GM18499 (cell line): ENCODE measurements around the gene ANAPC13.

ENCODE experiments used
- ATAC-seq: cut with Tn5 transposase; IDR thresholded peaks from one replicate; pipeline ENCODE4 v1.9.1; 2021; ENCODE audit warnings: moderate number of reproducible peaks; ENCODE audit not compliant: insufficient read depth, unreplicated experiment

ANAPC13 gene

GRCh38 chr3:134485718-134486576 is at the start of gene ANAPC13, which contains the start of gene CEP63:
Gene ANAPC13 (minus strand): TSS chr3:134485985. CDS start chr3:134482904, 3,081 bp downstream.
Gene CEP63 (plus strand): TSS chr3:134486057. CDS start chr3:134495321, 9,264 bp downstream.
- ATAC-seq, result peak; percentile 65

GRCh38 chr3:134535186-134535970 is 49.6 kb upstream of the ANAPC13 start:
- ATAC-seq, result no peak

GRCh38 chr3:134533493-134533892 is 47.7 kb upstream of the ANAPC13 start:
- ATAC-seq, result no peak

- ATAC-seq, result no peak
Observed at GRCh38 chr3:134527538-134528186, 41.9 kb upstream of the ANAPC13 start.

- ATAC-seq, result no peak
Observed at GRCh38 chr3:134527037-134527436, 41.3 kb upstream of the ANAPC13 start.

GRCh38 chr3:134526319-134526718 is 40.5 kb upstream of the ANAPC13 start:
- ATAC-seq, result no peak

- ATAC-seq, result no peak
Observed at GRCh38 chr3:134525293-134525692, 39.5 kb upstream of the ANAPC13 start.

- no peak for ATAC-seq
Observed at GRCh38 chr3:134522541-134522940, 36.8 kb upstream of the ANAPC13 start.

GRCh38 chr3:134517791-134518190 is 32.0 kb upstream of the ANAPC13 start:
- no peak for ATAC-seq

- ATAC-seq, result no peak
Observed at GRCh38 chr3:134516905-134517304, 31.1 kb upstream of the ANAPC13 start.

GRCh38 chr3:134511500-134511899 is 25.7 kb upstream of the ANAPC13 start:
- no peak for ATAC-seq

GRCh38 chr3:134505485-134505884 is 19.7 kb upstream of the ANAPC13 start:
- no peak for ATAC-seq

GRCh38 chr3:134504132-134504531 is 18.3 kb upstream of the ANAPC13 start:
- ATAC-seq, result no peak

- no peak for ATAC-seq
Observed at GRCh38 chr3:134503266-134503665, 17.5 kb upstream of the ANAPC13 start.

- no peak for ATAC-seq
Observed at GRCh38 chr3:134496471-134497071, 10.8 kb upstream of the ANAPC13 start.

- no peak for ATAC-seq
Observed at GRCh38 chr3:134495980-134496379, 10.2 kb upstream of the ANAPC13 start.

GRCh38 chr3:134494495-134494894 is 8.7 kb upstream of the ANAPC13 start:
- no peak for ATAC-seq

- ATAC-seq, result no peak
Observed at GRCh38 chr3:134487406-134487805, 1.6 kb upstream of the ANAPC13 start.

- ATAC-seq, result peak; percentile 4
Observed at GRCh38 chr3:134486577-134487041, 824 bp upstream of the ANAPC13 start.

- peak; percentile 2 for ATAC-seq
Observed at GRCh38 chr3:134485075-134485717, 589 bp downstream of the ANAPC13 start.
